PFSK-1 (cell line): ENCODE measurements around the gene GABRB1.

Experiments
- FOXP2 ChIP-seq: optimal IDR thresholded peaks from 2 replicates; pipeline ENCODE3; 2011; ENCODE audit warnings: borderline replicate concordance, control low read depth, inconsistent platforms; ENCODE audit not compliant: insufficient read depth; ENCODE audit errors: extremely low read length, extremely low read depth
- POLR2AphosphoS5 ChIP-seq: IDR thresholded peaks from 2 replicates; pipeline ENCODE4 v1.6.1; 2012; ENCODE audit warnings: low read depth, mild to moderate bottlenecking, control low read depth, low read length, moderate library complexity
- SIN3A ChIP-seq: IDR thresholded peaks from 2 replicates; pipeline ENCODE4 v1.6.1; 2012; ENCODE audit warnings: mild to moderate bottlenecking, low read length, moderate library complexity, borderline replicate concordance; ENCODE audit not compliant: insufficient read depth
- TAF1 ChIP-seq: IDR thresholded peaks from 2 replicates; pipeline ENCODE4 v1.6.1; 2012; ENCODE audit warnings: low read length, control low read depth, borderline replicate concordance; ENCODE audit not compliant: insufficient read depth
- TF ChIP-seq, protein P1 (sequence below), 2 experiments: IDR thresholded peaks; 2 replicates each; pipeline versions ENCODE4 v1.6.1 to v1.8.0; 2011 to 2012; ENCODE audit warnings: low read depth in 2 of 2, low read length in 2 of 2, control low read depth in 1 of 2, inconsistent platforms in 1 of 2, mild to moderate bottlenecking in 1 of 2, moderate library complexity in 1 of 2; ENCODE audit not compliant: insufficient read depth in 1 of 2

GRCh38 chr4:47217884-47218283, 186.5 kb downstream of the GABRB1 start:
- TF ChIP-seq POLR2AphosphoS5: no peak
- TF ChIP-seq, protein P1, sequence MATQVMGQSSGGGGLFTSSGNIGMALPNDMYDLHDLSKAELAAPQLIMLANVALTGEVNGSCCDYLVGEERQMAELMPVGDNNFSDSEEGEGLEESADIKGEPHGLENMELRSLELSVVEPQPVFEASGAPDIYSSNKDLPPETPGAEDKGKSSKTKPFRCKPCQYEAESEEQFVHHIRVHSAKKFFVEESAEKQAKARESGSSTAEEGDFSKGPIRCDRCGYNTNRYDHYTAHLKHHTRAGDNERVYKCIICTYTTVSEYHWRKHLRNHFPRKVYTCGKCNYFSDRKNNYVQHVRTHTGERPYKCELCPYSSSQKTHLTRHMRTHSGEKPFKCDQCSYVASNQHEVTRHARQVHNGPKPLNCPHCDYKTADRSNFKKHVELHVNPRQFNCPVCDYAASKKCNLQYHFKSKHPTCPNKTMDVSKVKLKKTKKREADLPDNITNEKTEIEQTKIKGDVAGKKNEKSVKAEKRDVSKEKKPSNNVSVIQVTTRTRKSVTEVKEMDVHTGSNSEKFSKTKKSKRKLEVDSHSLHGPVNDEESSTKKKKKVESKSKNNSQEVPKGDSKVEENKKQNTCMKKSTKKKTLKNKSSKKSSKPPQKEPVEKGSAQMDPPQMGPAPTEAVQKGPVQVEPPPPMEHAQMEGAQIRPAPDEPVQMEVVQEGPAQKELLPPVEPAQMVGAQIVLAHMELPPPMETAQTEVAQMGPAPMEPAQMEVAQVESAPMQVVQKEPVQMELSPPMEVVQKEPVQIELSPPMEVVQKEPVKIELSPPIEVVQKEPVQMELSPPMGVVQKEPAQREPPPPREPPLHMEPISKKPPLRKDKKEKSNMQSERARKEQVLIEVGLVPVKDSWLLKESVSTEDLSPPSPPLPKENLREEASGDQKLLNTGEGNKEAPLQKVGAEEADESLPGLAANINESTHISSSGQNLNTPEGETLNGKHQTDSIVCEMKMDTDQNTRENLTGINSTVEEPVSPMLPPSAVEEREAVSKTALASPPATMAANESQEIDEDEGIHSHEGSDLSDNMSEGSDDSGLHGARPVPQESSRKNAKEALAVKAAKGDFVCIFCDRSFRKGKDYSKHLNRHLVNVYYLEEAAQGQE (IDR thresholded peaks at IDR 0.05; ENCODE audit: insufficient read depth in 1 of 2, low read depth in 2 of 2, low read length in 2 of 2): no peak
- no peak for TF ChIP-seq SIN3A
- TF ChIP-seq TAF1: no peak
- TF ChIP-seq FOXP2: no peak
